Right lobe of liver (tissue), 6 donors: ENCODE results near the gene CISH. TPM values are rescaled to one million over a fixed set of nuclear protein-coding genes. Genes with fewer than 3 reads are reported as not detected.

Source experiments
- ATAC-seq, 4 donors: fragments of 200-7000 bp; cut with Tn5 transposase; one replicate each; pipeline ENCODE4 v1.9.1; 2020; ENCODE audit warnings: mild to moderate bottlenecking in 4 of 4, moderate library complexity in 4 of 4
- DNase-seq, 3 donors: peaks; one replicate each; pipeline ENCODE4 v3.0.0-alpha.2; 2020
- H3K27ac ChIP-seq, 3 donors: fragments of 200-600 bp; one replicate each; pipeline ENCODE4 v1.8.0; 2022
- H3K27me3 ChIP-seq, 2 donors: fragments of 200-600 bp; one replicate each; pipeline ENCODE4 v1.8.0; 2022
- H3K36me3 ChIP-seq, 4 donors: fragments of 200-600 bp; sonication (generic) in 1 of 4; one replicate each; pipeline versions ENCODE4 v1.5.1 to v1.8.0; 2017 to 2022; ENCODE audit warnings: control low read depth in 1 of 4
- H3K4me1 ChIP-seq, 4 donors: fragments of 200-600 bp; sonication (generic) in 1 of 4; one replicate each; pipeline versions ENCODE4 v1.5.1 to v1.8.0; 2017 to 2022; ENCODE audit warnings: control low read depth in 1 of 4
- H3K4me3 ChIP-seq, 3 donors: fragments of 200-600 bp; one replicate each; pipeline ENCODE4 v1.8.0; 2022
- H3K9me3 ChIP-seq, 4 donors: fragments of 200-600 bp; sonication (generic) in 1 of 4; one replicate each; pipeline versions ENCODE4 v1.5.1 to v1.8.0; 2017 to 2022; ENCODE audit warnings: control low read depth in 1 of 4
- CTCF ChIP-seq, 4 donors: fragments of 200-600 bp in 3 of 4; fragments of 450-650 bp in 1 of 4; IDR thresholded peaks; one replicate each; pipeline versions ENCODE4 v1.5.1 to v1.8.0; 2016 to 2022; ENCODE audit warnings: antibody characterized with exemption in 4 of 4, mild to moderate bottlenecking in 2 of 4
- POLR2A ChIP-seq: fragments of 450-650 bp; IDR thresholded peaks from one replicate; pipeline ENCODE4 v1.6.1; 2017; ENCODE audit warnings: antibody characterized with exemption, mild to moderate bottlenecking
- WGBS: methylation state at CpG from one replicate; pipeline ENCODE4 v1.1.6; 2018; ENCODE audit warnings: low coverage, low lambda C conversion rate; ENCODE audit not compliant: insufficient coverage; ENCODE audit errors: missing lambda C conversion rate; 5-methylcytosine and 5-hydroxymethylcytosine counted together
- intact Hi-C, 2 donors: fragments of 100-400 bp; cut with DNase I; formaldehyde crosslinking; loops; one replicate each; pipeline versions ENCODE4 v1.11.2 to v1.14.1; 2022
- total RNA-seq, 6 experiments: library from RNA; depleted of rRNA in 2 of 6; stranded (reverse); fragments of >200 nt in 2 of 6; fragmentation: NEBNext Ultra II Directional in 3 of 6; extraction: Animal tissue kit (Norgen Biotek cat#: 25700) in 3 of 6; gene quantifications; one replicate each; pipeline versions ENCODE4 v1.1.0 to v1.2.4, GENCODE V29; 2016 to 2023
- donor health status: DM: no; HTN: yes; CAD: no.
- donor health status: DM: no; HTN: no; CAD: no.
- donor health status: DM: no; HTN: no; CAD: no.
- donor health status: DM: no; HTN: yes; CAD: no.
- donor health status: DM: no; HTN: yes; CAD: no.

The CISH gene
- total RNA-seq, 6 experiments from 2014 or later: 5.3 to 28.1 (median 17.8) TPM

GRCh38 chr3:50604628-50605588 is 6.7 kb downstream of the CISH start:
- H3K4me1 ChIP-seq: peaks cover 3 to 85% (median 46%) of the 10 kb centered on the region in 4 donors
- peak in 1 of 4 donors; percentile 4 for TF ChIP-seq CTCF (IDR thresholded peaks at IDR 0.05)
- TF ChIP-seq POLR2A: no peak
- intact Hi-C loops: no loop called here
- 20% methylated on average over 7 of the region's 14 CpGs for WGBS
- ATAC-seq: peak; percentile 20 to 54 (median 44)
- H3K9me3 ChIP-seq: no peaks in the 10 kb centered on the region
- H3K27ac ChIP-seq: peak overlapping the region; percentile 77 to 97 (median 84)
- no peaks in the 10 kb centered on the region for H3K27me3 ChIP-seq
- DNase-seq: peak; percentile 89 to 93 (median 93)
- H3K4me3 ChIP-seq: no peak overlapping the region
- peaks cover 0 to 20% (median 6%) of the 10 kb centered on the region in 4 donors for H3K36me3 ChIP-seq

GRCh38 chr3:50604110-50604621 is 7.4 kb downstream of the CISH start:
- TF ChIP-seq CTCF (IDR thresholded peaks at IDR 0.05): no peak
- TF ChIP-seq POLR2A: no peak
- no peak for ATAC-seq
- intact Hi-C loops: no loop called here
- H3K36me3 ChIP-seq: peaks cover 0 to 20% (median 6%) of the 10 kb centered on the region in 4 donors
- 82% methylated on average over 4 of the region's 5 CpGs for WGBS
- DNase-seq: no peak
- H3K27ac ChIP-seq: peak overlapping the region; percentile 77 to 97 (median 84)
- no peak overlapping the region for H3K4me3 ChIP-seq
- no peaks in the 10 kb centered on the region for H3K9me3 ChIP-seq
- H3K4me1 ChIP-seq: peaks cover 3 to 85% (median 49%) of the 10 kb centered on the region in 4 donors
- H3K27me3 ChIP-seq: no peaks in the 10 kb centered on the region

- H3K36me3 ChIP-seq: peaks cover 0 to 20% (median 6%) of the 10 kb centered on the region in 4 donors
- 50% methylated on average over 2 of the region's 4 CpGs for WGBS
- H3K27me3 ChIP-seq: no peaks in the 10 kb centered on the region
- peaks cover 3 to 84% (median 50%) of the 10 kb centered on the region in 4 donors for H3K4me1 ChIP-seq
- no peaks in the 10 kb centered on the region for H3K9me3 ChIP-seq
- peak overlapping the region in 2 of 3 donors; percentile 84 to 97 for H3K27ac ChIP-seq
- H3K4me3 ChIP-seq: no peak overlapping the region
- no peak for TF ChIP-seq CTCF (IDR thresholded peaks at IDR 0.05)
- no peak for TF ChIP-seq POLR2A
- DNase-seq: no peak
- ATAC-seq: no peak
- intact Hi-C loops: no loop called here
Measured at GRCh38 chr3:50603261-50604109, 8.1 kb downstream of the CISH start.

GRCh38 chr3:50602595-50603191 is 8.9 kb downstream of the CISH start:
- no peak for ATAC-seq
- Histone ChIP-seq H3K27me3 (no peaks in the 10 kb centered on the region), H3K36me3 (peaks cover 0 to 15% (median 6%) of the 10 kb centered on the region in 4 donors), H3K9me3 (no peaks in the 10 kb centered on the region), H3K4me1 (peaks cover 3 to 78% (median 47%) of the 10 kb centered on the region in 4 donors), H3K27ac (peak overlapping the region; percentile 69 to 97 (median 84)), H3K4me3 (no peak overlapping the region)
- intact Hi-C loops: no loop called here
- TF ChIP-seq POLR2A (no peak), CTCF (IDR thresholded peaks at IDR 0.05) (no peak)
- whole genome bisulfite sequencing: no CpG with 5 or more reads among the region's 9 CpGs
- DNase-seq: no peak
